K562 (cell line): ENCODE data around the gene RACK1. TPM values are rescaled to one million over a fixed set of nuclear protein-coding genes. Genes with fewer than 3 reads are reported as not detected.

Experiments
- ATAC-seq: fragments of 200-7000 bp; cut with Tn5 transposase; 3 replicates; pipeline ENCODE4 v1.9.1; 2020; ENCODE audit warnings: moderate library complexity
- BruUV-seq: library from RNA; stranded (reverse); fragments of 400-500 nt; replicated peaks from 2 replicates; lab custom pipeline; 2021; lab: Mats Ljungman, UMichigan
- CTCF ChIA-PET: fragments of 300-600 bp; formaldehyde crosslinking; extraction: SDS; loops from one replicate; lab custom pipeline; 2021; ENCODE audit warnings: low intra/inter-chr PET ratio; lab: Yijun Ruan, JAX
- POLR2A ChIA-PET: fragments of 300-600, 350-650 bp; sonication (Branson Sonifier 250); formaldehyde crosslinking; extraction: SDS; loops from one replicate; lab custom pipeline; 2021; ENCODE audit warnings: antibody characterized with exemption, inconsistent platforms; lab: Yijun Ruan, JAX
- DNase-seq, 4 experiments: peaks; one replicate each; pipeline versions ENCODE4 v3.0.0 to v3.0.0-alpha.2; 2011 to 2018; ENCODE audit warnings: low spot score in 3 of 4, mixed read lengths in 3 of 4; ENCODE audit errors: extremely low read depth in 1 of 4
- FAIRE-seq: peaks from 2 replicates; lab custom pipeline; 2011; peaks lifted over from hg19 to GRCh38; lab: Jason Lieb, UNC
- H2AFZ ChIP-seq: 2 replicates; pipeline ENCODE4 v1.6.0; 2011; ENCODE audit warnings: low read depth, low read length, control low read depth, inconsistent platforms
- H3K27ac ChIP-seq: fragments of 200-600 bp; 3 replicates; pipeline ENCODE4 v1.8.0; 2011; ENCODE audit warnings: low read depth, mild to moderate bottlenecking, control low read depth, inconsistent platforms, low read length, moderate library complexity, mixed read lengths; ENCODE audit errors: extremely low read depth
- H3K27me3 ChIP-seq, 2 experiments: fragments of 300-600 bp in 1 of 2; 2 replicates in 1 of 2; 3 replicates in 1 of 2; pipeline versions ENCODE4 v1.6.0 to v1.8.0; 2011; ENCODE audit warnings: inconsistent platforms in 2 of 2, low read length in 2 of 2, mild to moderate bottlenecking in 1 of 2, mixed read lengths in 1 of 2, moderate library complexity in 1 of 2; ENCODE audit not compliant: control insufficient read depth in 2 of 2, insufficient read depth in 2 of 2
- H3K36me3 ChIP-seq: fragments of 300-600 bp; 3 replicates; pipeline ENCODE4 v1.8.0; 2011; ENCODE audit warnings: mild to moderate bottlenecking, low read length, inconsistent platforms; ENCODE audit not compliant: control insufficient read depth, insufficient read depth
- H3K4me1 ChIP-seq, 2 experiments: fragments of 200-600 bp in 1 of 2; replicated peaks in 1 of 2; 2 replicates in 1 of 2; 3 replicates in 1 of 2; pipeline versions ENCODE4 v1.5.1 to v1.8.0; 2011; ENCODE audit warnings: inconsistent platforms in 2 of 2, low read length in 2 of 2, mild to moderate bottlenecking in 1 of 2, mixed read lengths in 1 of 2, moderate library complexity in 1 of 2; ENCODE audit not compliant: control insufficient read depth in 2 of 2, insufficient read depth in 2 of 2
- H3K4me2 ChIP-seq: 2 replicates; pipeline ENCODE4 v1.6.1; 2011; ENCODE audit warnings: low read length, control low read depth, inconsistent platforms, mixed read lengths; ENCODE audit not compliant: insufficient read depth
- H3K4me3 ChIP-seq: fragments of 200-600 bp; sonication (generic), shearing (Covaris generic); 2 replicates; pipeline ENCODE4 v1.5.1; 2016; ENCODE audit warnings: control low read depth, inconsistent platforms
- H3K79me2 ChIP-seq: fragments of 200-600 bp; 3 replicates; pipeline ENCODE4 v1.8.0; 2011; ENCODE audit warnings: low read length, inconsistent platforms; ENCODE audit not compliant: control insufficient read depth, insufficient read depth
- H3K9ac ChIP-seq, 2 experiments: 2 replicates each; pipeline versions ENCODE4 v1.6.0 to v1.6.1; 2011; ENCODE audit warnings: low read depth in 2 of 2, low read length in 2 of 2, control low read depth in 1 of 2, inconsistent platforms in 1 of 2, mild to moderate bottlenecking in 1 of 2, mixed read lengths in 1 of 2; ENCODE audit not compliant: insufficient read depth in 1 of 2
- H3K9me1 ChIP-seq: one replicate; pipeline ENCODE4 v1.6.0; 2011; ENCODE audit warnings: inconsistent platforms, mild to moderate bottlenecking, low read length, moderate library complexity; ENCODE audit not compliant: control insufficient read depth, insufficient read depth
- H3K9me3 ChIP-seq: replicated peaks from 2 replicates; pipeline ENCODE4 v1.5.1; 2011; ENCODE audit warnings: low read depth, low read length, inconsistent platforms; ENCODE audit not compliant: control insufficient read depth, insufficient read depth
- H4K20me1 ChIP-seq: replicated peaks from 2 replicates; pipeline ENCODE4 v1.6.1; 2011; ENCODE audit warnings: low read length, inconsistent platforms, mixed read lengths; ENCODE audit not compliant: control insufficient read depth, insufficient read depth
- FIP1L1 ChIP-seq: fragments of 200-400 bp; formaldehyde crosslinking; IDR thresholded peaks from 2 replicates; pipeline ENCODE4 v1.6.1; 2018; ENCODE audit warnings: mild to moderate bottlenecking, low read depth, low read length; ENCODE audit not compliant: poor library complexity, severe bottlenecking
- TAF7 ChIP-seq: fragments of 450-650 bp; IDR thresholded peaks from 2 replicates; pipeline ENCODE4 v1.6.1; 2016; ENCODE audit warnings: missing genetic modification characterization, missing compliant biosample characterization
- WGBS: fragments of 100-300 bp; shearing (Covaris generic); methylation state at CpG from one replicate; pipeline ENCODE4 v1.1.6; 2016; ENCODE audit warnings: low coverage, mixed read lengths; ENCODE audit not compliant: insufficient coverage; ENCODE audit errors: missing lambda C conversion rate; 5-methylcytosine and 5-hydroxymethylcytosine counted together
- in situ Hi-C: fragments of 300-500 bp; cut with MboI; formaldehyde crosslinking; loops from 4 replicates; pipeline ENCODE4 v1.15.0; 2018; ENCODE audit warnings: inconsistent platforms, mixed read lengths
- intact Hi-C: fragments of 100-400 bp; cut with micrococcal nuclease; formaldehyde crosslinking; loops from 2 replicates; pipeline ENCODE4 v1.14.2; 2022
- polyA plus RNA-seq, 8 experiments: library from polyadenylated mRNA; depleted of rRNA in 4 of 8; stranded (reverse) in 5 of 8; unstranded in 3 of 8; fragments of >200 nt; fragmentation: Nextera tagmentation in 2 of 8; fragmentation: Illumina TruSeq in 1 of 8; extraction: Ambion mirVana in 2 of 8; extraction: Trizol in 1 of 8; gene quantifications; 2 replicates each; pipeline versions ENCODE4 v1.2.1 to v1.2.3, GENCODE V29; 2011 to 2014; ENCODE audit warnings: inconsistent platforms in 1 of 8, missing spikeins in 1 of 8
- total RNA-seq, 7 experiments: library from RNA; depleted of rRNA in 6 of 7; stranded (reverse); fragments of >200 nt in 6 of 7; fragmentation: Illumina TruSeq in 2 of 7; extraction: Trizol in 2 of 7; gene quantifications; 2 replicates each; pipeline versions ENCODE4 v1.2.1 to v1.2.3, GENCODE V29; 2011 to 2021; ENCODE audit warnings: low replicate concordance in 1 of 7
- TF ChIP-seq, protein P1 (sequence below): sonication (generic); formaldehyde crosslinking; IDR thresholded peaks from 2 replicates; pipeline ENCODE4 v1.9.0; 2022; ENCODE audit warnings: mild to moderate bottlenecking, missing genetic modification reagents
- TF ChIP-seq, protein P2 (sequence below): fragments of 450-650 bp; formaldehyde crosslinking; IDR thresholded peaks from 2 replicates; pipeline ENCODE4 v1.4.0; 2022; ENCODE audit warnings: mild to moderate bottlenecking, moderate library complexity

Gene RACK1
- total and polyA plus RNA-seq, 9 of the 15 experiments (the other 6 are each of a cell fraction or from before 2014, with no cell fraction given) = 2,303 to 5,311 (median 3,833) TPM

DNA sequence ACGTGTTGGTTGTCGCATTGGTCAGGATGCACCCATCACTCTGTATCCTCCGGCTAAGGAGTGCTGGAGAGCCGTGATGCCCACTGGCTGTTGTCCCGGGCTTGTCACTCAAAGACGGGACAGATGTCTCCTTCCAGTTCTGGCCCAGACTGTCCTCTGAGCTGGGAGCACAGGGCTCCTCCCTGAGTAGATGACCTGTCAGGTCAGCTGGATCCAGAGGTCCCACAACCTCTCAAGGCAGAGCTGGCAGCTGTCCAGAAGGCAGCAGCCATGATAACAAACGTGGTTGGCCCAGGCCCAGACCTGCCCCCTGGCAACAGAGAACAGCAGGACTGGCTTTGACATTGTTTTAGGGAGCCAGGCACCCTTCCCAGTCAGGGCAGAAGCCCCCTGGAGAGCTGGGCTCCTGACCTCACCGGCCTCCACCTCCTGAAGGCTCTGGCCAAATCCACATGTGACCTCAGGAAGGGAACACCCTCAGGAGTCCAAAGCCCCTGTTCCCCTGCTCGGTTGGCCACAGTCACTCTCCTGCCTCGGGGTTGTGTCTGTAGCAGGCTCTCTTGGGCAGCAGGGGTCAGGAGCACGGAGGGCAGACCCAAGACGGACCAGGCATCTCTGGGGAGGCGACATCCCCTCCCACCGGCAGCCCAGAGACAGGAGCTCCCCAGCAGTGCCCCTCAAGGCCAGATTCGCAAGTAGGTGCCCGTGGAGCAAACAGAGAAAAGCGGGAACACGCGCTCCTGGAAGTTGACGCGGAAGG, 49.0 kb downstream of the RACK1 start (continued):
- TF ChIP-seq, protein P1, sequence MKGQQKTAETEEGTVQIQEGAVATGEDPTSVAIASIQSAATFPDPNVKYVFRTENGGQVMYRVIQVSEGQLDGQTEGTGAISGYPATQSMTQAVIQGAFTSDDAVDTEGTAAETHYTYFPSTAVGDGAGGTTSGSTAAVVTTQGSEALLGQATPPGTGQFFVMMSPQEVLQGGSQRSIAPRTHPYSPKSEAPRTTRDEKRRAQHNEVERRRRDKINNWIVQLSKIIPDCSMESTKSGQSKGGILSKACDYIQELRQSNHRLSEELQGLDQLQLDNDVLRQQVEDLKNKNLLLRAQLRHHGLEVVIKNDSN = 0 out of 2 replicates have a peak, but pooled peaks have one; percentile 38

DNA sequence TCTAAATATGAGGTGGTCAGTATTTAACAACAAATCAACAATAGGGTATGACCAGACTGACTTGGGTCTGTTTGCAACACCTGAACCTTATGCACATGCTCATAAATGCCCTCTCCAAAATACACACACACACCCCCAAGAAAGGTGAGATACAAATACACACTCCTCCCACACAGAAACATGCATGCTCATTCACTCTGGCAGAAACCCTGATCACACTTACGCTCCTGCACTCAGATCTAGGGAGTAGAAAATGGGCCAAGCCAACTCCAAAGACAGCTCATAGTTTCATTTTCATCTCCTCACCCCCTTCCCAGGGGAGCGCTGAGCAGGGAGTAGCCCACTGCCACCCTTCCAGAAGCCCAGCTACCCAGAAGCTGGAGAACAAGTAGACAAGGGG, 50.0 kb downstream of the RACK1 start:
- intact Hi-C loops = no loop called here
- H3K79me2 ChIP-seq = peaks cover 13% of the 10 kb centered on the region
- H3K9me1 ChIP-seq = no peaks in the 10 kb centered on the region
- WGBS = 64% methylated on average over 2 of the region's 2 CpGs
- no peak overlapping the region for H3K4me3 ChIP-seq
- TF ChIP-seq FIP1L1 = no peak
- TF ChIP-seq, protein P2, sequence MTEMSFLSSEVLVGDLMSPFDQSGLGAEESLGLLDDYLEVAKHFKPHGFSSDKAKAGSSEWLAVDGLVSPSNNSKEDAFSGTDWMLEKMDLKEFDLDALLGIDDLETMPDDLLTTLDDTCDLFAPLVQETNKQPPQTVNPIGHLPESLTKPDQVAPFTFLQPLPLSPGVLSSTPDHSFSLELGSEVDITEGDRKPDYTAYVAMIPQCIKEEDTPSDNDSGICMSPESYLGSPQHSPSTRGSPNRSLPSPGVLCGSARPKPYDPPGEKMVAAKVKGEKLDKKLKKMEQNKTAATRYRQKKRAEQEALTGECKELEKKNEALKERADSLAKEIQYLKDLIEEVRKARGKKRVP (CRISPR knock-in tag) = no peak
- 0 out of 2 replicates have a peak, but pooled peaks have one; percentile 26 for TF ChIP-seq TAF7
- no peaks in the 10 kb centered on the region; the same call in 2 of the 3 replicates for H3K36me3 ChIP-seq
- no peak overlapping the region; the same call in 1 of the 2 replicates for H3K4me2 ChIP-seq
- POLR2A ChIA-PET = interaction anchor here (0.6 to 6.7 kb wide), 5 partner anchors 9 to 42 kb away, joined by 3 to 69 read pairs (median 6); partner anchors contain the start of gene TRIM7
- BruUV-seq = no TSS peak
- CTCF ChIA-PET = no interaction called here
- DNase-seq = no peak
- in situ Hi-C loops = no loop called here
- H3K4me1 ChIP-seq = peaks cover 24 to 71% of the 10 kb centered on the region in 2 experiments; a peak in 4 of 5 replicates
- no peak for ATAC-seq
- no peak overlapping the region for H2AFZ ChIP-seq
- H3K9me3 ChIP-seq = no peaks in the 10 kb centered on the region
- H4K20me1 ChIP-seq = no peaks in the 10 kb centered on the region
- no peaks in the 10 kb centered on the region for H3K27me3 ChIP-seq
- no peak for FAIRE-seq
- no peak overlapping the region; the same call in 2 of the 3 replicates for H3K27ac ChIP-seq
- H3K9ac ChIP-seq = peak overlapping the region in 1 of 2 experiments; percentile 76; a peak in 1 of 4 replicates
